ENCODE measurements around the gene MORN5.

GRCh38 chr9:122186777-122187470 is 27.2 kb downstream of the MORN5 start:
- TF ChIP-seq CTCF (IDR thresholded peaks at IDR 0.05; ENCODE audit: low read depth, low read length, missing input control) (no peak), MAX (IDR thresholded peaks at IDR 0.05) (no peak), REST (IDR thresholded peaks at IDR 0.05) (no peak), YY1 (IDR thresholded peaks at IDR 0.05) (no peak)

Data from liver (tissue), 2 donors.